H1 (cell line): Measurements from ENCODE around the gene MSI2. TPM values are rescaled to one million over a fixed set of nuclear protein-coding genes. Genes with fewer than 3 reads are reported as not detected.

Source experiments
- CHD7 ChIP-seq: fragments of 300-600 bp; sonication (generic); IDR thresholded peaks from 2 replicates; pipeline ENCODE4 v1.7.1; 2012; ENCODE audit warnings: low read length, moderate library complexity, mild to moderate bottlenecking, inconsistent platforms; ENCODE audit not compliant: insufficient replicate concordance
- SIRT6 ChIP-seq: IDR thresholded peaks from one replicate; pipeline ENCODE4 v1.7.1; 2012; ENCODE audit warnings: low read length, inconsistent platforms
- polyA plus RNA-seq, 7 experiments: library from polyadenylated mRNA; depleted of rRNA in 3 of 7; stranded (reverse) in 5 of 7; unstranded in 2 of 7; fragments of >200 nt in 5 of 7; fragments of 200-250 nt in 2 of 7; gene quantifications; 1 replicate in 5 of 7; 2 replicates in 1 of 7; 4 replicates in 1 of 7; pipeline versions ENCODE4 v1.2.1 to v1.2.3, GENCODE V29; 2011 to 2013; ENCODE audit warnings: missing spikeins in 2 of 7, mixed read lengths in 2 of 7
- total RNA-seq: library from RNA; stranded (reverse); fragmentation: NEBNext Ultra II Directional; extraction: Animal tissue kit (Norgen Biotek cat#: 25700); gene quantifications from 2 replicates; pipeline ENCODE4 v1.2.1, GENCODE V29; 2021

MSI2 gene
- total and polyA plus RNA-seq, 2 of the 8 experiments (the other 6 are each of a cell fraction or from before 2014, with no cell fraction given) = 36.7 to 80.6 TPM

- TF ChIP-seq CHD7 (no peak), SIRT6 (no peak)
Measured at GRCh38 chr17:57541472-57542394, 285.4 kb downstream of the MSI2 start (continued).
